Ishikawa (cell line): ENCODE results near the gene HSP90AB1.

Experiments used
- CEBPB ChIP-seq: IDR thresholded peaks from 2 replicates; pipeline ENCODE4 v1.6.1; 2012
- CREB1 ChIP-seq: IDR thresholded peaks from 2 replicates; pipeline ENCODE4 v1.6.1; 2012; ENCODE audit warnings: low read depth
- EGR1 ChIP-seq: IDR thresholded peaks from 2 replicates; pipeline ENCODE4 v1.6.1; 2012
- EP300 ChIP-seq: IDR thresholded peaks from 2 replicates; pipeline ENCODE4 v1.6.1; 2012; ENCODE audit warnings: borderline replicate concordance
- FOXM1 ChIP-seq: IDR thresholded peaks from 2 replicates; pipeline ENCODE4 v1.6.1; 2012; ENCODE audit warnings: low read depth, borderline replicate concordance
- MAX ChIP-seq: IDR thresholded peaks from 2 replicates; pipeline ENCODE4 v1.6.1; 2012
- NFIC ChIP-seq: IDR thresholded peaks from 2 replicates; pipeline ENCODE4 v1.6.1; 2012
- RAD21 ChIP-seq: IDR thresholded peaks from 2 replicates; pipeline ENCODE4 v1.6.1; 2012; ENCODE audit warnings: low read depth
- REST ChIP-seq: IDR thresholded peaks from 2 replicates; pipeline ENCODE4 v1.6.1; 2012; ENCODE audit warnings: low read depth, mild to moderate bottlenecking
- TAF1 ChIP-seq: IDR thresholded peaks from 2 replicates; pipeline ENCODE4 v1.6.1; 2012; ENCODE audit warnings: low read depth, mild to moderate bottlenecking
- TCF12 ChIP-seq: IDR thresholded peaks from 2 replicates; pipeline ENCODE4 v1.6.1; 2012; ENCODE audit warnings: low read depth
- TEAD4 ChIP-seq: IDR thresholded peaks from 2 replicates; pipeline ENCODE4 v1.6.1; 2012
- YY1 ChIP-seq: IDR thresholded peaks from 2 replicates; pipeline ENCODE4 v1.6.1; 2012; ENCODE audit warnings: low read depth
- ZBTB7A ChIP-seq: IDR thresholded peaks from 2 replicates; pipeline ENCODE4 v1.6.1; 2012; ENCODE audit warnings: low read depth
- TF ChIP-seq, protein P1 (sequence below): IDR thresholded peaks from 2 replicates; pipeline ENCODE4 v1.6.1; 2012

Gene HSP90AB1

GRCh38 chr6:44201638-44202303, 45.1 kb upstream of the HSP90AB1 start:
- TF ChIP-seq TCF12 (no peak), NFIC (no peak), EP300 (no peak), TAF1 (no peak), RAD21 (no peak), FOXM1 (no peak)
- TF ChIP-seq, protein P1, sequence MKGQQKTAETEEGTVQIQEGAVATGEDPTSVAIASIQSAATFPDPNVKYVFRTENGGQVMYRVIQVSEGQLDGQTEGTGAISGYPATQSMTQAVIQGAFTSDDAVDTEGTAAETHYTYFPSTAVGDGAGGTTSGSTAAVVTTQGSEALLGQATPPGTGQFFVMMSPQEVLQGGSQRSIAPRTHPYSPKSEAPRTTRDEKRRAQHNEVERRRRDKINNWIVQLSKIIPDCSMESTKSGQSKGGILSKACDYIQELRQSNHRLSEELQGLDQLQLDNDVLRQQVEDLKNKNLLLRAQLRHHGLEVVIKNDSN, result no peak

- TF ChIP-seq CEBPB, result no peak
- TF ChIP-seq ZBTB7A, result no peak
- no peak for TF ChIP-seq EP300
- TF ChIP-seq TCF12, result no peak
- TF ChIP-seq TEAD4, result no peak
These were observed 44.4 kb upstream of the HSP90AB1 start for GRCh38 chr6:44202332-44202971.

- no peak for TF ChIP-seq CEBPB
- no peak for TF ChIP-seq FOXM1
- TF ChIP-seq RAD21, result no peak
- TF ChIP-seq CREB1, result no peak
- TF ChIP-seq, protein P1, result no peak
- TF ChIP-seq YY1, result no peak
- no peak for TF ChIP-seq NFIC
- TF ChIP-seq TCF12, result no peak
- no peak for TF ChIP-seq EGR1
- TF ChIP-seq TEAD4, result no peak
- TF ChIP-seq EP300, result no peak
- no peak for TF ChIP-seq REST
- no peak for TF ChIP-seq ZBTB7A
- TF ChIP-seq TAF1, result no peak
- no peak for TF ChIP-seq MAX
These were observed 43.7 kb upstream of the HSP90AB1 start for GRCh38 chr6:44202972-44203750.

GRCh38 chr6:44203955-44204354, 42.9 kb upstream of the HSP90AB1 start:
- TF ChIP-seq NFIC, result no peak
- TF ChIP-seq FOXM1, result no peak
- no peak for TF ChIP-seq EGR1
- TF ChIP-seq TCF12, result no peak
- no peak for TF ChIP-seq TEAD4
- TF ChIP-seq, protein P1, result no peak
- TF ChIP-seq ZBTB7A, result no peak
- no peak for TF ChIP-seq CEBPB
- TF ChIP-seq EP300, result no peak
- no peak for TF ChIP-seq MAX
- TF ChIP-seq REST, result no peak
- TF ChIP-seq YY1, result no peak
- no peak for TF ChIP-seq CREB1
- TF ChIP-seq RAD21, result no peak
- TF ChIP-seq TAF1, result no peak
